ENCODE results near the gene SCTR.

SCTR gene

GRCh38 chr2:119472749-119473148 is 51.5 kb downstream of the SCTR start:
- no peak for DNase-seq

DNA sequence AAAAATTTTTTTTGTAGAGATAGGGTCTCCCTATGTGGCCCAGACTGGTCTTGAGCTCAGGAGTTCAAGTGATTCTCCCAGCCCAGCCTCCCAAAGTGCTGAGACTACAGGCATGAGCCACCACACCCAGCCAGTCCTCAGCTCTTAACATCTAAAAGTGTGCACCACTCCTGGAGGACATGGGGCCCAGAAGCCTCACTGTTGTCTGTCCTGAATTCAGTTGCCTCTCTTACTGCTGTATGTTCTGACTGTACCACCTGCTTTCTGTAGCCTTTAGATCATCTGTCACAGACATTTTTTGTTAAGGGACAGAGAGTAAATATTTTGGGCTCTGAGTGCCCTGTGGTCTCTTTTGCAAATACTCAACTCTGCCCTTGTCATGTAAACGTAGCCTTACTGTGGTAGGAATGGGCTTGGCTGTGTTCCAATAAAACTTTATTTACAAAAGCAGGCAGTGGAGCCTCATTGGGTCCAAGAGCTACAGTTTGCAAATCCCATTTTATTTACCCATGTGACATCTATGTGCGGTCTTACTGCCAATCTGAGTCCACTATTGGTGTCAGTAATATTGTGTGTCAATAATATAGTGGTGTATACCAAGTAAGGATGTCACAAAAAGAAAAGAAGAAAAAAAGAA is 54.5 kb downstream of the SCTR start:
- DNase-seq, result peak; percentile 96

- DNase-seq, result no peak
These were observed 55.2 kb downstream of the SCTR start for GRCh38 chr2:119469131-119469530.

DNA sequence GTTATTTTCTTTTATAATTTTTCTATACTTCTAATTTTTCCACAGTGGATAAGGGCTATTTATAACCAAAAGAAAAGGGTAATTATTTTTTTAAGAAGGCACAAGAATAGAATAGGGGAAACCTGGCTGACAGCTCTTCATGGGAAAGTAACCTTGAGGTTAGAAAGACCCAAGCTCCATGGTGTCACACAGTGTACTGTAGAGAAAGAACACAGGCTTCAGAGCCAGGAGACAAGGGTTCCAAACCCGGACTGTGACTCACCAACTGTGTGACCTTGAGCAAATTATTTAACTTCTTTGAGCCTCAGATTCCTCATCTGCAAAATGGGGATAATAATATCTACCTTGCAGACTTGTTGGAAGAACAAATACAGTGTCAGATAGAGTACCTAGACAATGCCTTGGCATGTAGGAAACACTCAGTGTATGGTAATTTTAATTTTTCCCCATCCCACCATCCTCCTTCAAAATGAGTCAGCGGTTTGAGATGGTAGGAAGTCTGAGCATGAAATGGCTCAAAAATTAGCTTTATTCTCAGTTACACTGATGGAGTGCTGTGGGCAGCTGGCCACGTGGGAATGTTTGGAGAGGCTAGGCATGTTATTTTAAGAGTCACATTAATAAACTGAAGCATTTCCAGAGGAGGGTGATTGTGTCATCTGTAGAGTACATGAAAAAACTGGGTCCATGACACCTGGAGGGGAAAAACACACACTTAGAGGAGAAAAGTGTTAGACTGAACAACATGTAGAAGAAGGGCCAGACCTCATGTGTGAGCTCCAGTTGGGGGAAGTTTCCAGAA is 55.9 kb downstream of the SCTR start:
- peak; percentile 41 for DNase-seq

DNA sequence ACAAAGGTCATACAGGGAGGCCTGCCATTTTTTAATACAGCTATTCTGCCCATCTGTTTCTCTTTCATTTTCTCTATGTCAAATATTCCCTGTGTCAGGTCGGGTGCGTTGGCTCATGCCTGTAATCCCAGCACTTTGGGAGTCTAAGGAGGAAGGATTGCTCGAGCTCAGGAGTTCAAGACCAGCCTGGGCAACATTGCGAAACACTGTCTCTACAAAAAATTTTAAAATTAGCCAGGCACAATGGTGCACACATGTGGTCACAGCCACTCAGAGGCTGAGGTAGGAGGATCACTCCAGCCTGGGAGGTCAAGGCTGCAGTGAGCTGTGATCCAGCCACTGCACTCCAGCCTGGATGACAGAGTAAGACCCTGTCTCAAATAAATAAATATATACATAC is 57.9 kb downstream of the SCTR start:
- DNase-seq, result no peak

DNA sequence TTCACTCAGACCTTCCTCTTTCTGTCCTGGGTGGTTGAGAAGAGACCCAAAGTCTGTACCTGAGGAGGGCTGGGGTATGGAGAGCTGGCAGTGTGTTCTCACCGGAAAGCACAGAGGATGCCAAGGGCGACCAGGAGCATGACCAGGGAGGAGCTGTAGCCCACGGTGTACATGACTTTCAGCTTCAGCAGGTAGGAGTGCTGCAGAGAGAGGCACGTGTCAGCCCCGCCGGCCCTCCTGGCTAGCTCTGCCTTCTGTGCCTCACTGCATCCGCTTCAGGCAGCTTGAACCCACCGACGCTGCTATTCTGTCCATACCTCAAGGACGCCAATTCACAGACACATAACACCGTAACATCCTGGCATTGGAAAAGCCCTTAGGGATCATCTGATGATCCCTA is 58.6 kb downstream of the SCTR start:
- no peak for DNase-seq

DNA sequence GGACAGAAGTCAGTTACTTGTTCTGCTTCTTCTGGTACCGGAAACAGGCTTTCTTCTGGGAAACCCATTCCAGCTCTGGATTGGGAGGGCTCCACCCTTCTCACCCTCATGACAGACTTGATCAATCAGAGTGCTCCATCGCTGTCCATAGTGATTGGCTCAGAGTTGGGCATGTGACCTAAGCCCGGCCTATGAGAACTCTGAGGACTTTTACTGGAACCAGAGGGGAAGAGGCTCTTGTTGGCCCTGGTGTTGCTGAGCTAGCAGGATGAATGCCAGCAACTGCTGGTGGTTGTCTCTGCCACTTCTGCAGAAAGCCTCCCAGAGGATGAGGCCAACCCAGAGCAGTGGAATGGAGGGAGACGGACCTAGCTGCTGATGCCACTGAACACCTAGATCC is 59.3 kb downstream of the SCTR start:
- DNase-seq, result peak; percentile 14

DNA sequence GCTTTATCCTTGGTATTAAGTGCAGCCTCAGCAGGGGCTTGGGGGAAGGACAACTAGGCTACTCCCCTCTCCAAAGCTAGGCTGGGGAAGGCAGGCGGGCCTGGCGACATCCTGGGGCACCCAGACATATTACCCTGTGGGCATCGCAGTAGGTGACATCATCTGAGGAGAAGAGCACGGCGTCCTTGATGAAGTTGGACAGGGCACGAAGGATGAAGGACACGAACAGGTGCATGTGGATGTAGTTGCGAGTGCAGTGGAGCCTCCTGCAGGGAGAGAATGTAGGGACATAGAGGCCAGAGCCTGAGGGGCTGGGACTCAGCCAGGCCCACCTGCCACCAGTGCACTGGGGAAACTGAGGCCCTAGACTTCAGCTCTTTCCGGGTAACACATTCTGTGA is 60.3 kb downstream of the SCTR start:
- DNase-seq, result no peak

DNA sequence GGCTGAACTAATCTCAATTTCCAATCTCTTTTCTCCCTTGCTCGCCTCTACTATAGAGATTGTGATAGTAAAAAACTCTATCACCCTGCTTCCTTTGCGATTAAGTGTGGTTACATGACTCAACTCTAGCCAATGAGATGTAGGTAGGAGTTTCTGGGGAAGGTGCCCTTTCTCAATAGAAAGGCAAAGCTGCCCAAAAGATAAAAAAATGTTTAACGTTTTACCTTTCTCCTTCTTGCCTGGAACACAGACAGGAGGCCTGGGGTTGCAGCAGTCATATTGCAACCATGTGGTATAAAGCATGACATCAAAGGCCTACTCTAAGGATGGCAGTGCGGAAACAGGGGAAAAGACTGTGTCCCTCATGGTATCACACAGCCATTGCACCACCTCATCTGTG is 61.1 kb downstream of the SCTR start:
- DNase-seq, result no peak

- no peak for DNase-seq
These were observed 61.7 kb downstream of the SCTR start for GRCh38 chr2:119462574-119462973.

DNA sequence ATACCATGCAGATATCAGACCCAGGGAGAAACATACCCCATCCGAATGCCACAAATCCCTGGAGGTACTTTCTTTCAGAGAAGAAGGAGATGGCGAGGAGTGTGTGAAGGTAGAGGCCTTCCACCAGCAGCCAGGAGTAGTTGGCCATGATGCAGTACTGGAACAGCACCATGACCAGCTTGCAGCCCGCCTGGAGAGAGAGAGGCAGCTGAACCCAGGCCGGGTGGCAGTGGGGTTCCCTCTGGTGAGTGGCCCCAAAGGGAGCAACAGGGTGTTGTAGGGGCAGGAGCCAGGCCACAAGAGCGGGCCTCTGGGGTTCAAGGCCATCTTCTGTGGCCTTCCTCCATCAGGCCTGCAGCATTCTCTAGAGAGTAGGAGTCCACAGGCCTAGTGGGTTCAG is 62.5 kb downstream of the SCTR start:
- DNase-seq, result no peak

DNA sequence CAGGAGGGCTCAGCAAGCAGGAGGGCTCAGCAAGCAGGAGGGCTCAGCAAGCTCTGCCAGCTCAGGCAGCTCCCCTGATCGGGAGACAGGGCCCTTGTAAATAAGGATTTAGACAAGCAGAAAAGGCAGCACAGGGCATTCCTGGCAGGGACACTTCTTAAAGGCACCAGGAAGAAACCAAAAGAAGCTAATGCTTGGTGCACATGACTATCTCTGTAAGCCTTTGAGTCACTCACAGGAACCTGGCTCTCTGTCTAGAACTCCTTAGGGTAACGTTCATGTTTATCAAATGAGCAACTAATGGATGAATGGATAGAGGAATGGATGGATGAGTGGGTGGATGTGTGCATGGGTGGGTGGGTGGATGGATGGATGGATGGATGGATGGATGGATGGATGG is 64.2 kb downstream of the SCTR start:
- DNase-seq, result no peak

- DNase-seq, result no peak
These were observed 69.1 kb downstream of the SCTR start for GRCh38 chr2:119455066-119455718.

- no peak for DNase-seq
These were observed 70.2 kb downstream of the SCTR start for GRCh38 chr2:119453972-119454593.

- DNase-seq, result no peak
These were observed 72.8 kb downstream of the SCTR start for GRCh38 chr2:119451336-119452050.

- peak; percentile 51 for DNase-seq
These were observed 74.8 kb downstream of the SCTR start for GRCh38 chr2:119449521-119449920.

- DNase-seq, result no peak
These were observed 75.7 kb downstream of the SCTR start for GRCh38 chr2:119448427-119449141.

- no peak for DNase-seq
These were observed 78.2 kb downstream of the SCTR start for GRCh38 chr2:119446037-119446436.

DNA sequence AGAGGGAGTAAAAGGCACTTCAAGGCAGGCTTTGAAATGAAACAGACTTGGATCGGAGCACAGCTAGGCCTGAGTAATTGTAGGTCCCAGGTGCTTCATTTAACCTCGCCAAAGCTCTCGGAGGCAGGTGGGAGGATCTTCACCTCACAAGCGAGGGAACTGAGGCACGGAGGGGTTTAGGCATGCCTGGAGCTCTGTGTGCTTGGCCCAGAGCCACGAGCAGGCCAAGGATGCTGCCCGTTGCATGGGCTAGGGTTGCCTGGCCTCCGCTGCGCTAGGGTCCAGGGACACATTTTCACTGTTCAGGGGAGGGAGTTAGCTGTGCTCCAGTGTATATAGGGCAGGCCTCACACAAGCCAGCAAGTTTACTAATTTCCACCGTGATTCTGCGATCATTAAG is 81.4 kb downstream of the SCTR start:
- no peak for DNase-seq

- DNase-seq, result no peak
These were observed 82.1 kb downstream of the SCTR start for GRCh38 chr2:119442226-119442619.

DNA sequence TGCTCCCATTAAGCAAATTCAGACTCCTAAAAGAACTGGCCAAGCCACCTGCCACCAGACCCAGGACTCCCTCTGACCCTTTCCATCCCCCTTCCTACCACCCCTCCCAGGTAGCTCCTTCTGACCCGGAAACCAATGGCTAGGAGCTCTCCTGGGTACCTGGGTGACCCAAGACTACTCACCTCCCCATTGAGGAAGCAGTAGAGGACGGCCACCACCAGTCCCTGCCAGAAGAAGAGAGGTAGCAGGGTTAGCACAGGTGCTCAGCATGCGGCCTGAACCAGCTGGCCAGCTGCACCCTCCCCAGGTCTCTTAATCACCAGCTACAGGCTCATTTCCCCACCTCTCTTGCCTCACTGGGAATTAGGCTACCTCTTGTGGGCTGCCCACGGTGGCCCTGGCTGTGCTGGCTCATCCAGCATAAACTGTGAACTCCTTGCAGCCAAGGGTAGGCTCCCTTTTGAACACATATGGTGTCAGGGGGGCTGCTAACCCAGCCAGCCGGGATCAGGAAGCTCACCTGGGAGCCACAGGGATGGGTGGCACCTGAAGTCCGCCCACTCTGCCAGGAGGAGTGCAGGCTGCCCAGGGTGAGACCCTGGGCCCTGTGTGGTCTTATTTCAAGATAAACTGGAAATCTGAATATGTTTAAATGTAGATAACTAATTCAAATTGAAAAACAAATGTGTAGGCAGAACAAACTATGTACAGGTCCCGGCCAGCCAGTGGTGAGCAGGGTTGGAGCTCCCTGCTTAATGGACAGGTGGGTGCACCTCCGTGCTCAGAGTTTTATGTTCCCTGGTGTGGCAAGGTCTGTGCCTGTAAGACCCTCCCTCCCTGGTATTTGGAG is 82.7 kb downstream of the SCTR start:
- DNase-seq, result no peak
